ELR (cell line): ENCODE measurements around the gene PTPRN2.

ENCODE experiments used
- DNase-seq: peaks from one replicate; pipeline ENCODE4 v3.0.0-alpha.2; 2015; ENCODE audit warnings: low read depth

PTPRN2 gene

DNA sequence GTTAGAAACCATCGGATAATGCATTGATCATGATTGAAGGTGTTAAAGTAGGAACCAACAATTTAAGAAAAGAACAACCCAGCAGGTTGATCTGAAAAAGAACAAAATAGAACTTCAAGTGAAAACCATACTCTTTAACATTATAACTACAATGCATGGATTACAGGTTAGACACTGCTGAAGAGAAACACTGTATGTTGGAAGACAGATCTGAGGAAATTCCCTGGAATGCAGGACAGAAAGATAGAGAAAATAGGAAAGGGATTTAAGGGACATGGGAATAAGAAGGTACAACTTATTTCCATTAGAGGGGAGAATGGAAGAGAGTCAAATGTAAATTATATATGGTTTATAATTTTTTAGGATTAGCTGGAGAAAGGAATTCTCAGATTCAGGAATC is 947.5 kb downstream of the PTPRN2 start:
- DNase-seq, result no peak

DNA sequence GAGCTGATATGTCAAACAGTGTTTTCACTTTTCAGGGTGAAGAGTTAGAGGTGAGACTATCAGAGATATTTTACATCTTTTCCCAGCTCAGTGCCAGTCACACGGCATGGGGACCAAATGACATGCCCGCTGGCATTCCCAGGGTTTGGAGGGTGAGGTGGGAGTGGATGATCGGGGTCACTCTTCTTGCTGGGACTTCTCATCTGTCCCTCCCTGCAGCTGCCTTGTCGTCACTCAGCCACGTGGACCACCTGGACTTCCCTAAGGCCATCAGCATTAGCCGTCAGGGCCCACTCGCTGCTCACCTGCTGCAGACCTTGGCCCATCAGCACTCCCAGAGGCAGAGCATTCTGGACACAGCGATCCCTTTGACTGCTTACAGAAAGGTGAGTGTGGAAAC is 949.1 kb downstream of the PTPRN2 start:
- no peak for DNase-seq

DNA sequence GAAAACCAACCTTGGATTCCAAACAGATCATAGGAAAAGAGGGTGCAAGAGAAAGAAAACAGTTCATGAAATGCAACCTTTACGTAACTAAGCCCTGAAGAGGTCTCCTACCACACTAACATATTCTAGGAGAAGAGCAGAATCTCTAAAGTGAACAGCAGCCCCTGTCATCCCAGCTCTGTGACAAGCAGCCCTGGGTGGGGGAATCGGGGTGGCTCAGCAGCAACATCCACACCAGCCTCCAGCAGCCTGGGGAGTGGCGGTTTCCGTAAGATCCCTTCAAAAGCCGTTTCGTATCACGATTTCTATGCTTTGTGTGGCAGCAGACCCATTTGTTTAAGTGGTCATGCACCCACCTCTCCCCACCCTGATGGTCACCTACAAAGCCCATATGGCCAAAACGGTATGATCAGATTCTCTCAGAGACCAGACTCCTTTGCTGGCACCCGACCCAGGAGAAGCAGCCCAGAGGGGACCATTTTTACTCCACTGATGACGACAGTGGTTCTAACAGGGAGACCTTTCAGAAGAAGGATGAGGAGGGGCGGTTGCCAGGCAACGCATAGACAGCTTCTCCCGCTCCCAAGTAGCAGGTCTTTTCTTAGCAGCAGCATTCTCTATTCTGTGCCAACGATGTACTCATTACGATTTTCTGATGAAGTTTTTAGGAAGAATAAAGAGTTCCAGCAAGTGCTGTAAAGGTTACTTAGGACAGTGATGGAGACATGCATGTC is 950.2 kb downstream of the PTPRN2 start:
- DNase-seq, result no peak

- DNase-seq, result no peak
Observed at GRCh38 chr7:157635669-157636068, 952.0 kb downstream of the PTPRN2 start.

DNA sequence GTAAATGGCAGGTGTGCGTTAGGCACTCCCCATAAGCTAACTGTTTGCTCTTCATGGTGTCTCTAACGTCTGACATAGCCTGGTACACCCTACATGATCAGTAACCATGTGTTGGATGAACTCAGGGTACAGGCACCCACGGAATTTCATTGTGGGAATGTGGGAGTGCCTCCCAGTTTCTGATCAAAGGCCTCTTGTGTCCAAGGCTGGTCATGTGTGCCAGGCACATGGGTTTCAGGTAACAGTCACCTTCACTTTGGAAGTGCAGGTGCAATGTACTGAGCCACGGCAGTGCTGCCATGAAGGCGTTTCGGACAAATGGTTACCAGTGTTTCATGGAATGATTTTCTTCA is 952.5 kb downstream of the PTPRN2 start:
- DNase-seq, result no peak

GRCh38 chr7:157634401-157635147 is 953.0 kb downstream of the PTPRN2 start:
- no peak for DNase-seq

DNA sequence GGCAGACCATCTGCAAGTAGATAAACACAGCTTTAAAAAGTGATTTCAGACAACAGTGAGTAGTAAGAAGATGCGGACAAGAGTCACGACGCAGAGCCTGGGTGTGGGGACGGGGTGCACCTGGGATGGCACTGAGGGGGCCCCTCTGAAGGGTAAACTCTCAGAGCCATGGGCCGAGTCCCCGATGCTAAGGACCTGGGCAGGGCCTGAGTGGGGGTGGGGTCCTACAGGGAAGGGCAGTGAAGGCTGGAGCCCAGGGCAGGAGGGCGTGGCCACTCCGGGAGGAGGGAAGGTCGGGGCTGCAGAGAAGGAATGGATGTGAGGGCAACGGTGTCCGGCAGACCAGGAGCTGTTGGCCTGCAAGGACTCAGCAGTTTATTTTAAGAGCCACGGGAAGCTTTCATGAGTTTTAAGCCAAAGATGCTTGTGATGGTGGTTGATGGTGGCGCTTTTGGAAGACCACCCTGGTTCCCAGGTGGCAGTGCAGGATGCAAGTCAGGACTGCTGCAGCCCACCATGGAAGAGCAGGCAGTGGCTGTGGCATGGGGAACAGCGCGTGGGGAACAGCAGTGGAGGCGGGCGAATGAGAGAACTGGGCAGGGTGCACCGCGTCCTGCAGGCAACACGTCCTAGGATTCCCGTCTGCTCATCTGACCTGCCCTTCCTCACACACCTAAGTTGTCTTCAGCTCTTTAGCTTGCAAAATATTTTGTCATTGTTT is 954.0 kb downstream of the PTPRN2 start:
- DNase-seq, result no peak

- DNase-seq, result no peak
Observed at GRCh38 chr7:157630301-157630853, 957.2 kb downstream of the PTPRN2 start.

- no peak for DNase-seq
Observed at GRCh38 chr7:157628456-157628855, 959.2 kb downstream of the PTPRN2 start.

DNA sequence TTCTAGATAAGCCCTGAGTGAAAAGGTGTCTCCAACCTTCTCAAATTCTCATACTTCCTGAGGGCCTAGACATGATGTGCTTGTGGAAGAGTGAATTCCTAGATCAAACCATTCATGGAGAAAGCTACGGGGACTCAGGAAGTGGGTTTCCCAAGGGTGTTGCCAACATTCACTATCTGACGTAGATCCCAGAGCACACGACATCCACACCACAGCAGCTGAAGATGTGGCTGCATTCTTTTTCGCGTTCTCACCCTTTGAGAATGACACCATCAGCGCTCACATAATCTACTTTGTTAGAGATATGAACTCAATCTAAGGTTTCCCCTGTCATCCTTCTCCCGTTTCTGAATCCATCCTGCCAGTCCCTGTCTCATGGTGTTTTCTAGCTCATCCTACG is 960.0 kb downstream of the PTPRN2 start:
- DNase-seq, result no peak

DNA sequence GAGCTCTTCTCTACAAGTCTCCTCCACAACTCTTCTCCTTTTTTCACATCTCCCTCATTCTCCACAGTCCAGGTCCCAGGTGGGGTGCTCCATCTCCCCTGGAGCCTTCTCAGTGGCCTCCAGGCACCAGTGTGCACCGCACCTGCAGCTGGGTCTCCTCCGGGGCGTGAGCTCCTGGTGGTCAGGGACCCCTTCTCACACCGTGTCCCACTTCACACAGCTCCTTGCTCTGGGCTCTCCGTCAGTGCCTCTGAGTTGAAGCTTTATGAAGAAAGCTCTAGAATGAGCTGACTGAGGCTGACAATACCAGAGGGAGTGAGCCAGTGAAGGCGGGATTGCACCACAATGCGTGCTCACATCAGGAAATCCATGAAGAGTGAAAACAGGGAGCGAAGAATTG is 960.6 kb downstream of the PTPRN2 start:
- no peak for DNase-seq

DNA sequence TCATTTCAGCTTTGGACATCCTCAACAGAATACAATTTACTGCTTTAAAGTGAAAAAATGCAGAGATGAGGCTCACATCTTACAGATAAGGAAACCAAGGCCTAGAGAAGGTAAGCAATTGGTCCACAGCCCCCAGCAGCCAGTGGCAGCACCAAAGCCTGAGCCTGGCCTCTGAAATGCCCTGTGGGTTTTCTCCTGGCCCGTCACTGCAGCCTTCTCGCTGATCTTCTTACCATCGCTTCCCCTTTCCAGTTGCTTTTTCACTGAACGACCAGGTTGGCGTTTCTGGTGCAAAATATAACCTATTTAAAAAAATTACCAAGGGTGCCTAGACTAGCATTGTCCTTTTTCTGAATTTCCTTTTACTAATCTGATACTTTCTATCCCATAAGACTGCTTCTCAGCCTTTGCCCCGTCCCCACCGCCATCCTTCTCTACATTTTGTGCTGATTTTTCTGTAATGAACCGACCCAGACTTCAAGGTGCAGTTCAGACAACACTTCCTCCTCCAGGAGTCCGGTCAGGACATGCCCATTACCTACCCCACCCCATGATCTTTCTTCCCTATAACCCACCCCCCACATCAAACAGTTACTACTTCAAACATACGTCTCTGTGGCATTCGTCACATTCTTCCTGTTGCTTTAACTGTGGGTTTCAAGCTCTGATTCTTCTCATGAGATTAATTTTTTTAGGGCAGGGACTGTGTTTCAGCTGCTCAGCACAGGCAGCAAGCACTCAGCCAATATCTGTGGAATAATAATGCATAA is 961.5 kb downstream of the PTPRN2 start:
- DNase-seq, result no peak

GRCh38 chr7:157623556-157623955 is 964.1 kb downstream of the PTPRN2 start:
- no peak for DNase-seq

GRCh38 chr7:157622408-157623205 is 965.0 kb downstream of the PTPRN2 start:
- no peak for DNase-seq

DNA sequence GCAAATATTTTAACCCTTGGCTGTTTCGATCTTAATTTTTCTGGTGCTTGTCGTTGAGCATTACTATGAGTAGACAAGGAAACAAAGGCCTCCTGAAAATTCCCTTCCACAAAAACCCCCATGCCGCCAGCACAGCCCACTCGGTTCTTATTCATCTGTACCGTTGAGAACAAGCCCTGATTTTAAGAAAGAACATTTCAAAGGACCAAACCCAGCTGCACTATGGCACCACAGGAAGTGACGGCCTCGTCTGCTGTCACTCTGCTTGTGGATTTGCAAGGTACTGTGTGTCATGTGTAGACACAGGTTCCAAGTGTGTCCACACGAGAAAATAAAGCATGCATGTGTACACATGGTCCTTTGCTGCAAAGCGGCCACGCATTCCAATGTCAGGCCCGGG is 965.6 kb downstream of the PTPRN2 start:
- no peak for DNase-seq

DNA sequence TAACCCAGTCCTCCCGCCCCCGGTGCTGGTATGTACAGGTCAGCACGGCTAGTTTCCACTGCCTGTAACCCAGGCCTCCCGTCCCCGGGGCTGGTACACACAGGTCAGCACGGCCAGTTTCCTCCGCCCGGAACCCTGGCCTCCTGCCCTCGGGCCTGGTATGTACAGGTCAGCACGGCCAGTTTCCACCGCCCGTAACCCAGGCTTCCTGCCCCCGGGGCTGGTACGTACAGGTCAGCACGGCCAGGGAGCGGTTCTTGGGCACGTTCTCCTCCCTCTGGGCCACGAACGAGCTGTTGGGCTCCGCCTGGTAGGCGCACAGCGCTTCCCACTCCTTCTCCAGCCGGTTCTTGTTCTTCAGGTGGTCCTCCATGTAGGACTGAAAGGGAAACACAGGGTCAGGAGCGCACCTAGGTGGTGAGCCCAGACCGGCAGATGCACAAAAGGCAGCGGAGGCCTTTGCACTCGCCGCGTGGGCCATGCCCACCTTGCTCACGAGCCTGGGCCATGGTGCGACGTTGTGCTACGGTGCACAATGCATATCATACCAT is 966.4 kb downstream of the PTPRN2 start:
- DNase-seq, result no peak

GRCh38 chr7:157620616-157621015 is 967.0 kb downstream of the PTPRN2 start:
- DNase-seq, result no peak

- no peak for DNase-seq
Observed at GRCh38 chr7:157619753-157620525, 967.7 kb downstream of the PTPRN2 start.

GRCh38 chr7:157618823-157619606 is 968.6 kb downstream of the PTPRN2 start:
- DNase-seq, result no peak
